ENCODE data around the gene PRR14L.
A peak's percentile ranks its signal among the peaks of the same experiment; 100 is the strongest.
"Not testable (repeated sequence)": the region's sequence is repeated elsewhere in the genome, so short reads cannot be mapped to it uniquely, and the experiment has no call there.

The PRR14L gene

DNA sequence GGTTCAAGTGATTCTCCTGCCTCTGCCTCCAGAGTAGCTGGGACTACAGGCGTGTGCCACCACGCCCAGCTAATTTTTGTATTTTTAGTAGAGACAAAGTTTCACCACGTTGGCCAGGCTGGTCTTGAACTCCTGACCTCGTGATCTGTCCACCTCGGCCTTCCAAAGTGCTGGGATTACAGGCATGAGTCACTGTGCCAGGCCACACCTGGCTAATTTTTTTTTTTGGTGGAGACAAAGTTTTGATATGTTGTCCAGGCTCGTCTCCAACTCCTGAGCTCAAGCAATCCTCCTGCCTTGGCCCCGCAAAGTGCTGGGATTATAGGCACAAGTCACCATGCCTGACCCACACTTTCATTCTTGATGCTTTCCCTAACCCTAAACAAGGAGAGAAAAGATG, 9.6 kb downstream of the PRR14L start:
- not testable (repeated sequence) for DNase-seq (ENCODE audit: low read depth)

DNA sequence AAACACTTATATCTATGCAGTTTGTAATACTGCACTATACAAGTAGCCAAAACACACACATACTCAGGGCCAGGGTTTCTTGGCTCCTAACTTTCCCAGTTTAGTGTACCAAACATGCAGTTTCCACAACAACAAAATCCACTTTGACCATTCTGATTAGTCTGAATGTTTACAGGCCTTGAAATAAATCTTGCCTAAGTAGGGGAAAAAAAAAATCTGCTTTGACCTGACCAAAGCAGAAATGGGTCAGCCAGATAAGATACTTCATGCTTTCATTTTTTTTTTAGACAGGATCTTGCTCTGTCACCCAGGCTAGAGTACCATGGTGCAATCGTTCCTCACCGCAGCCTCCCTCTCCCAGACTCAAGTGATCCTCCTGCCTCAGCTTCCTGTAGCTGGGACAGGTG, 10.1 kb downstream of the PRR14L start:
- DNase-seq (ENCODE audit: low read depth) = no peak

- no peak for DNase-seq (ENCODE audit: low read depth)
These were observed 11.4 kb downstream of the PRR14L start for GRCh38 chr22:31738566-31738965.

- no peak for DNase-seq (ENCODE audit: low read depth)
These were observed 12.0 kb downstream of the PRR14L start for GRCh38 chr22:31737932-31738331.

DNA sequence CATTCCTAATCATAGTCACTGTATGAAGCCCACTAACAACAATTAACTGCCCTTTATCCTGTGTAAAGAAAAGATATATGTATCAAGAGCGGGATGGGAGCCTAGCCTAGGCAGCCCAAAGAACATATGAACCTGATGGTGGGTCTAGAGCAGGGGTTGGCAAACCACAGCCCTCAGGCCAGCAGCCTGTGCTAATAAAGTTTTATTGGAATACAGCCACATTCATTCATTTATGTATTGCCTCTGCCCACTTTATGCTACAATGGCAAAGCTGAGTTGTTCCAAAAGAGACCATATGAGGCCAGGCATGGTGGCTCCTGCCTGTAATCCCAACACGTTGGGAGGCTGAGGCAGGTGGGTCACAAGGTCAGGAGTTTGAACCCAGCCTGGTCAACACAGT, 13.5 kb downstream of the PRR14L start:
- DNase-seq (ENCODE audit: low read depth) = no peak

GRCh38 chr22:31734512-31734911, 15.4 kb downstream of the PRR14L start:
- DNase-seq (ENCODE audit: low read depth) = peak; percentile 24

GRCh38 chr22:31733580-31734079, 16.3 kb downstream of the PRR14L start:
- no peak for DNase-seq (ENCODE audit: low read depth)

GRCh38 chr22:31732089-31732829, 17.7 kb downstream of the PRR14L start:
- no peak for DNase-seq (ENCODE audit: low read depth)

DNA sequence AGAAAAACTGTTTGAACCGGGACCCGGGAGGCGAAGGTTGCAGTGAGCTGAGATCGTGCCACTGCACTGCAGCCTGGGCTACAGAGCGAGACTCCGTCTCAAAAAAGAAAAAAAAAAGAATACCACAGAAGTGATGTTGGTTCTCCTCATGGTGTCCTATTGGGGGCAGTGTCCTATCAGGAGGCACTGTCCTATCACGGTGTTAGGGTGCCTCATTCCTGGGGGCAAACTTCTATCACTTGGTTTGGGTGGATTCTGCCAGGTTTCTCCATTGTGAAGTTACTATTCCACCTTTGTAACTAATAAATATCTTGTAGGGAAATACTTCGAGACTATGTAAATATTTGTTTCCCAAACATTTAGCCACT, 19.6 kb downstream of the PRR14L start:
- no peak for DNase-seq (ENCODE audit: low read depth)

GRCh38 chr22:31728857-31729256, 21.1 kb downstream of the PRR14L start:
- DNase-seq (ENCODE audit: low read depth) = no peak

DNA sequence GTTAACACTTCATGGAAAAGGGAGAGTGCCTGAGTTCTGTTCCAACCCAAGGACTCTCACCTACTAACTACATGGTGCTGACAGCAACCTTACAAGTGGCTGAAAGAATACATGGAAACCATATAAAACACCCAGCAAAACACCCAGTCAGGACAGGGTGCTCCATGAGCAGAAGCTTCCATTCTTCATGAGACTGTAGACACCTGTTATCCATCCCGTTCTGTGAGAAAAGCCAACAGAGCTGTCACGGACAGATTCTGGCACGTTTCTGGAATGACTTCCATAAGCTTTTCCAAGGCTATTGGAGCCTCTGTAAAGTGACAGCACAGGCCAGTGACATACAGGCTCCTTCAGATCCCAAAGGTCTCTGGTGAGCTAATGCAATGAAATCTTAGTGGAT, 23.2 kb downstream of the PRR14L start:
- DNase-seq (ENCODE audit: low read depth) = no peak

GRCh38 chr22:31723723-31724122, 26.2 kb downstream of the PRR14L start:
- DNase-seq (ENCODE audit: low read depth) = no peak

DNA sequence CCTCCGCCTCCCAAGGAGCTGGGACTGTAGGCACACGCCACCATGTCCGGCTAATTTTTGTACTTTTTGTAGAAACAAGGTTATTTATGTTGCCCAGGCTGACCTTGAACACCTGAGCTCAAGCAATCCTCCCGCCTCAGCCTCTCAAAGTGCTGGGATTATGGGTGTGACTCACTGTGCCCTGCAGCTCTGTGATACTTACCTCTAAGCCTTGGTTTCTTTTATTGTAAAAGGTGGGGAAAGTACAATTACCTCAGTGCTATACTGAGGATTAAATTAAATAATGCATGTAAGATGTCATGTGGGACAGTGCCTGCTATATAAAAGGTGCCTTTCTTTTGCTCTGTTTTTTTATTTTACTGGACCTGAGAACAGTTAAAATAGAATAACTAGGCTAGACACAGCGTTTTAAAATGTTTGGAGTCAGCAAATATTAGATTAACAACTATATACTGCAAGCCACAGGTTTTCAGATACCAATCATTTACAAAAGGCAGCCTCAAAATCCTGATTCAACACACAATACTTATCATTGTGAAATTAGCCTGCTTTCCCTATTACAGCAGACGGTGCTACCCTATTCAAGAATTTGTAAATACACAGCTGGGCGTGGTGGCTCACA, 30.0 kb downstream of the PRR14L start:
- no peak for DNase-seq (ENCODE audit: low read depth)

DNA sequence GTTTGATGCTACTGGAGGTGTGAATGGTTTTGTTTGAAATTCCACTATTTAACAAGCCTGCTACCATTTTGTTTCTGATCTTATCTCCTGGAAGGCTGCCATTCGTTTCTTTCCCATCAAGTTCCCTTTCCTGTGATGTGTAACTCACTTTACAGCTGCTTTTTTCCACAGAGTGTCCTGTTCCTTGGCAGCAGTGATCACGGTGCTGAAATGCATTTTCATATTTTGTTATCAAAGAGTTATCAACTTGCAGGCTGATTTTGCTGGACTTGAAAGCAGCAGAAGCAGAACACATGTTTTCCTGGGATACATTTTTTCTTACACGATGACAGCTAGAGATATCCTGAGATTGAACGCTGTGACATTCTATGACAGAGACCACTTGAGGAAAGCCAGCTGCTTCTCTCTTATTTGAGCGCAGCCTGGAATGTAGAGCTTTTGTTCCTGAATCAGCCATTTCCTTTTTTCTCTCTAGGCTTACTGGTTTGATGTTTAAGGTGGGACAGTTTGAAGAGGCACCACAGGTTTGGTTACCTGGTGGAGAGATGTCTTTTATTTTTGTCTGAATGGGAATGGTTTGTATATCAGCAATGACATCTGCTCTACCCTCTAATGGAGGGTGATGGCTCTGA, 34.7 kb downstream of the PRR14L start:
- no peak for DNase-seq (ENCODE audit: low read depth)

- not testable (repeated sequence) for DNase-seq (ENCODE audit: low read depth)
These were observed 38.7 kb downstream of the PRR14L start for GRCh38 chr22:31711226-31711625.

- DNase-seq (ENCODE audit: low read depth) = no peak
These were observed 42.4 kb downstream of the PRR14L start for GRCh38 chr22:31707519-31707918.

- DNase-seq (ENCODE audit: low read depth) = no peak
These were observed 54.5 kb downstream of the PRR14L start for GRCh38 chr22:31695423-31695822.

DNA sequence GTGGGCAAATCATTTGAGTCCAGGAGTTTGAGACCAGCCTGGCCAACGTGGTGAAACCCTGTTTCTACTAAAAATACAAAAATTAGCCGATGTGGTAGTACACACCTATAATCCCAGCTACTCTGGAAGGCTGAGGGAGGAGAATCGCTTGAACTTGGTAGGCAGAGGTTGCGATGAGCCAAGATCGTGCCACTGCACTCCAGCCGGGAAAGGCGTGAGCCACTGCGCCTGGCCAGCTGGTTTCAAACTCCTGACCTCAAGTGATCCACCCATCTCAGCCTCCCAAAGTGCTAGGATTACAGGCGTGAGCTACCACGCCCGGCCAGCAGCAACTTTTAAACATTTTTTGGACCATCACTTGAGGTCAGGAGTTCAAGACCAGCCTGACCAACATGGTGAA, 55.9 kb downstream of the PRR14L start:
- not testable (repeated sequence) for DNase-seq (ENCODE audit: low read depth)

DNA sequence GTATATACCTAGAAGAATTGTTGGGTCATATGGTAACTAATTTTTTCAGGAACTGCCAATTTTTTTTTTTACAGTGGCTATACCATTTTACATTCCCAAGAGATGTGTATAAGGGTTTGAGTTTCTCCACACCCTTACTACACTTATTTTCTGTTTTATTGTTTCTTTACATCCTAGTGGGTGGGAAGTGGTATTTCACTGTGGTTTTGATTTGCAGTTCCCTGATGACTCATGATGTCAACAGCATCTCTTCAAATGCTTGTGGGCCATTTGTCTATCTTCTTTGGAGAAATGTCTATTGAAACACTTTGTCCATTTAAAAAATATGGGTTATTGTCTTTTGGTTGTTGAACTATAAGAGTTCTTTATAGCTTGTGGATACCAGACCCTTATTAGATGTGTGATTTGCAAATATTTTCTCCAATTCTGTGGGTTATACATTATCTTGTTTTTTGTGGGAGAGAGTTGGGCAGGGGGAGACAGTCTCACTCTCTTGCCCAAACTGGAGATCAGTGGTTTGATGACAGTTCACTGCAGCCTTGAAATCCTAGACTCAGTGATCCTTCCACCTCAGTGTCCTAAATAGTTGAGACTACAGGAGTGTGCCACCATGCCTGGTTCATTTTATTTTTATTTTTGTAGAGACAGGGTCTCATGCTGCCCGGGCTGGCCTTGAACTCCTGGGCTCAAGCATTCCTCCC, 57.6 kb downstream of the PRR14L start:
- DNase-seq (ENCODE audit: low read depth) = no peak

DNA sequence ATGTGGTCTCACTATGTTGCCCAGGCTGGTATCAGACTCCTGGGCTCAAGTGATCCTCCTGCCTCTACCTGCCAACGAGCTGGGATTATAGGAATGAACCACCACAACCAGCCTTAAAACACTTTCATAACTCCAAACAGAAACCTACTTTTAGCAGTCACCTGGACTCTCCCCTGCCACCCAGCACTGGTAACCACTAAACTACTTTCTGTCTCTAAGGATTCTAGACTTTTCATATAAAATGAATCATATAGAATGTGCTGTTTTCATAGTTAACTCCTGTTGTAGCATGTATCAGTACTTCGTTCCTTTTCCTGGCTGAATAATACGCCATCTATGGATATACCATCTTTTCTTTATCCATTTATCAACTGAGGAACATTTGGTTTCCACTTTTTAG, 58.5 kb downstream of the PRR14L start:
- no peak for DNase-seq (ENCODE audit: low read depth)

DNA sequence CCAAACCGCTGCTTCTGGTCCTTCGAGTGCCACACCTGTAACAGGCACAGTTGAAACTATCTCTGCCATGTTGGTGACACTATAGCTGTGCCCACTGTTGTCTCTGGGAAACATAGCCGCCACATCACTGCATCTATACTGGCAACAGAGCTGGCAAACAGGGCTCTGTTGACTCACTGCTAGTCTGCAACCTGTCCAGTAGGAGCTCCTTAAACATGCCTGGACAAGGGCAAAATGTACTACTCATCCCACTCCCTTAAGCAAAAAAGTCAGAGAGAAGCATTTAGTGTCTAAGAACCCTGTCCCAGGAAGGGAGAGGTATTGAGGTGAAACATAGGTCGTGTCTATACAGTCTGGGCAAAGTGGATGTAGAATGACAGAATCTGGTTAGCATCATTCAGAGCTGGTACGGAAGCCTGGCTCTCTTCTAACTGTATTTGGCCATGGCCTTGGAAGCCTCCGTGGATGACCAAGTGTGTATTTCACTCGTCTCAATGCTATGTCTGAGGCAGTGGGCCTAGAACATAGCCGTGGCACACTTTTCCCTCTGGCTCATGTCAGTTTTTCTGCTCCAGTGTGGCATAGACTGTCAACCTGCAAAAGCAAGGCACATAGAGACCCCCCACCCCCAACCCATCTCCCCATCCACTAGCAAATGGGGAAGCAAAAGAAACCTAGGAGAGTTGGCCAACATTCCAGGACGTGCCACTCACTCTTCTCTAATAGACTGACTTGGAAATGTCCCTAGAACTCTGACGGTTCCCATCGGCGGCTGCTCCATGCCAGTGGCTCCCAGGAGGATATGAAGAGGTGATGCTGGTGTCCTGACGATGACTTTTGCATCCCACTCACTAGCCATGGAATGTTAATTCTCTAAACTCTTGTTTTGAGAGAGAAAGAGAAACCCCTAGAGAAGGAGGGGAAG, 66.5 kb downstream of the PRR14L start:
- DNase-seq (ENCODE audit: low read depth) = no peak

GRCh38 chr22:31682751-31683150, 67.2 kb downstream of the PRR14L start:
- no peak for DNase-seq (ENCODE audit: low read depth)

Data from GM04504 (cell line).